K562 (cell line): ENCODE measurements around the gene BMAL1. TPM values are rescaled to one million over a fixed set of nuclear protein-coding genes. Genes with fewer than 3 reads are reported as not detected.

Source experiments
- ATAC-seq: fragments of 200-7000 bp; cut with Tn5 transposase; 3 replicates; pipeline ENCODE4 v1.9.1; 2020; ENCODE audit warnings: moderate library complexity
- BruUV-seq: library from RNA; stranded (reverse); fragments of 400-500 nt; replicated peaks from 2 replicates; lab custom pipeline; 2021; lab: Mats Ljungman, UMichigan
- CTCF ChIA-PET: fragments of 300-600 bp; formaldehyde crosslinking; extraction: SDS; loops from one replicate; lab custom pipeline; 2021; ENCODE audit warnings: low intra/inter-chr PET ratio; lab: Yijun Ruan, JAX
- POLR2A ChIA-PET: fragments of 300-600, 350-650 bp; sonication (Branson Sonifier 250); formaldehyde crosslinking; extraction: SDS; loops from one replicate; lab custom pipeline; 2021; ENCODE audit warnings: antibody characterized with exemption, inconsistent platforms; lab: Yijun Ruan, JAX
- DNase-seq, 4 experiments: peaks; one replicate each; pipeline versions ENCODE4 v3.0.0 to v3.0.0-alpha.2; 2011 to 2018; ENCODE audit warnings: low spot score in 3 of 4, mixed read lengths in 3 of 4; ENCODE audit errors: extremely low read depth in 1 of 4
- FAIRE-seq: peaks from 2 replicates; lab custom pipeline; 2011; peaks lifted over from hg19 to GRCh38; lab: Jason Lieb, UNC
- H2AFZ ChIP-seq: 2 replicates; pipeline ENCODE4 v1.6.0; 2011; ENCODE audit warnings: low read depth, low read length, control low read depth, inconsistent platforms
- H3K27ac ChIP-seq: fragments of 200-600 bp; 3 replicates; pipeline ENCODE4 v1.8.0; 2011; ENCODE audit warnings: low read depth, mild to moderate bottlenecking, control low read depth, inconsistent platforms, low read length, moderate library complexity, mixed read lengths; ENCODE audit errors: extremely low read depth
- H3K27me3 ChIP-seq, 2 experiments: fragments of 300-600 bp in 1 of 2; 2 replicates in 1 of 2; 3 replicates in 1 of 2; pipeline versions ENCODE4 v1.6.0 to v1.8.0; 2011; ENCODE audit warnings: inconsistent platforms in 2 of 2, low read length in 2 of 2, mild to moderate bottlenecking in 1 of 2, mixed read lengths in 1 of 2, moderate library complexity in 1 of 2; ENCODE audit not compliant: control insufficient read depth in 2 of 2, insufficient read depth in 2 of 2
- H3K36me3 ChIP-seq: fragments of 300-600 bp; 3 replicates; pipeline ENCODE4 v1.8.0; 2011; ENCODE audit warnings: mild to moderate bottlenecking, low read length, inconsistent platforms; ENCODE audit not compliant: control insufficient read depth, insufficient read depth
- H3K4me1 ChIP-seq, 2 experiments: fragments of 200-600 bp in 1 of 2; replicated peaks in 1 of 2; 2 replicates in 1 of 2; 3 replicates in 1 of 2; pipeline versions ENCODE4 v1.5.1 to v1.8.0; 2011; ENCODE audit warnings: inconsistent platforms in 2 of 2, low read length in 2 of 2, mild to moderate bottlenecking in 1 of 2, mixed read lengths in 1 of 2, moderate library complexity in 1 of 2; ENCODE audit not compliant: control insufficient read depth in 2 of 2, insufficient read depth in 2 of 2
- H3K4me2 ChIP-seq: 2 replicates; pipeline ENCODE4 v1.6.1; 2011; ENCODE audit warnings: low read length, control low read depth, inconsistent platforms, mixed read lengths; ENCODE audit not compliant: insufficient read depth
- H3K4me3 ChIP-seq: fragments of 200-600 bp; sonication (generic), shearing (Covaris generic); 2 replicates; pipeline ENCODE4 v1.5.1; 2016; ENCODE audit warnings: control low read depth, inconsistent platforms
- H3K79me2 ChIP-seq: fragments of 200-600 bp; 3 replicates; pipeline ENCODE4 v1.8.0; 2011; ENCODE audit warnings: low read length, inconsistent platforms; ENCODE audit not compliant: control insufficient read depth, insufficient read depth
- H3K9ac ChIP-seq, 2 experiments: 2 replicates each; pipeline versions ENCODE4 v1.6.0 to v1.6.1; 2011; ENCODE audit warnings: low read depth in 2 of 2, low read length in 2 of 2, control low read depth in 1 of 2, inconsistent platforms in 1 of 2, mild to moderate bottlenecking in 1 of 2, mixed read lengths in 1 of 2; ENCODE audit not compliant: insufficient read depth in 1 of 2
- H3K9me1 ChIP-seq: one replicate; pipeline ENCODE4 v1.6.0; 2011; ENCODE audit warnings: inconsistent platforms, mild to moderate bottlenecking, low read length, moderate library complexity; ENCODE audit not compliant: control insufficient read depth, insufficient read depth
- H3K9me3 ChIP-seq: replicated peaks from 2 replicates; pipeline ENCODE4 v1.5.1; 2011; ENCODE audit warnings: low read depth, low read length, inconsistent platforms; ENCODE audit not compliant: control insufficient read depth, insufficient read depth
- H4K20me1 ChIP-seq: replicated peaks from 2 replicates; pipeline ENCODE4 v1.6.1; 2011; ENCODE audit warnings: low read length, inconsistent platforms, mixed read lengths; ENCODE audit not compliant: control insufficient read depth, insufficient read depth
- CAMTA2 ChIP-seq: fragments of 250-450 bp; sonication (Bioruptor Pico); conservative IDR thresholded peaks from 2 replicates; pipeline ENCODE4 v1.5.1; 2022
- CREB1 ChIP-seq, 2 experiments: sonication (generic) in 1 of 2; formaldehyde crosslinking in 1 of 2; IDR thresholded peaks; 2 replicates each; pipeline versions ENCODE4 v1.6.1 to v1.8.0; 2012 to 2022; ENCODE audit warnings: inconsistent platforms in 1 of 2, mild to moderate bottlenecking in 1 of 2, missing genetic modification reagents in 1 of 2, moderate library complexity in 1 of 2
- CREB5 ChIP-seq: fragments of 250-450 bp; sonication (Bioruptor Pico); IDR thresholded peaks from 2 replicates; pipeline ENCODE4 v1.5.0; 2020; ENCODE audit warnings: mild to moderate bottlenecking
- HES1 ChIP-seq: fragments of 450-650 bp; IDR thresholded peaks from 2 replicates; pipeline ENCODE4 v1.6.1; 2016; ENCODE audit warnings: low read depth, mild to moderate bottlenecking, moderate library complexity
- NBN ChIP-seq: fragments of 450-650 bp; IDR thresholded peaks from 2 replicates; pipeline ENCODE4 v1.6.1; 2016; ENCODE audit warnings: low read depth, mild to moderate bottlenecking
- PCBP1 ChIP-seq: fragments of 200-400 bp; formaldehyde crosslinking; IDR thresholded peaks from 2 replicates; pipeline ENCODE4 v1.6.1; 2018; ENCODE audit warnings: mild to moderate bottlenecking, low read depth, low read length; ENCODE audit not compliant: poor library complexity, severe bottlenecking
- POLR2A ChIP-seq: fragments of 450-650 bp; conservative IDR thresholded peaks from 2 replicates; pipeline ENCODE4 v1.6.1; 2016
- SETDB1 ChIP-seq: IDR thresholded peaks from one replicate; pipeline ENCODE4 v1.6.1; 2012; ENCODE audit warnings: low read length, control low read depth, inconsistent platforms
- SMAD2 ChIP-seq: fragments of 150-350 bp; IDR thresholded peaks from 2 replicates; pipeline ENCODE4 v1.6.1; 2014; ENCODE audit warnings: low read depth, mild to moderate bottlenecking, low read length
- SMAD4 ChIP-seq: fragments of 250-450 bp; sonication (Bioruptor Pico); conservative IDR thresholded peaks from 2 replicates; pipeline ENCODE4 v1.8.0; 2021; ENCODE audit warnings: inconsistent platforms, mild to moderate bottlenecking, moderate library complexity
- SRSF9 ChIP-seq: fragments of 200-400 bp; formaldehyde crosslinking; IDR thresholded peaks from 2 replicates; pipeline ENCODE4 v1.6.1; 2017; ENCODE audit warnings: low read depth, low read length, borderline replicate concordance
- STAG1 ChIP-seq: sonication (generic); formaldehyde crosslinking; IDR thresholded peaks from 2 replicates; pipeline ENCODE4 v1.5.0; 2020; ENCODE audit warnings: missing genetic modification reagents, borderline replicate concordance
- TFAP4 ChIP-seq: sonication (generic); formaldehyde crosslinking; IDR thresholded peaks from 2 replicates; pipeline ENCODE4 v1.8.0; 2022; ENCODE audit warnings: missing genetic modification reagents, mild to moderate bottlenecking, moderate library complexity, borderline replicate concordance
- TSC22D4 ChIP-seq: fragments of 450-650 bp; IDR thresholded peaks from 2 replicates; pipeline ENCODE4 v1.6.1; 2016; ENCODE audit warnings: missing genetic modification characterization, missing biosample characterization, control low read depth
- ZBTB17 ChIP-seq: fragments of 450-650 bp; formaldehyde crosslinking; IDR thresholded peaks from 2 replicates; pipeline ENCODE4 v1.4.0; 2020; ENCODE audit warnings: mild to moderate bottlenecking
- ZKSCAN3 ChIP-seq: fragments of 250-450 bp; sonication (Bioruptor Pico); IDR thresholded peaks from 2 replicates; pipeline ENCODE4 v1.4.0; 2020
- ZNF146 ChIP-seq: IDR thresholded peaks from one replicate; pipeline ENCODE4 v1.6.1; 2018; ENCODE audit warnings: missing compliant biosample characterization; ENCODE audit not compliant: unreplicated experiment
- ZNF586 ChIP-seq: fragments of 450-650 bp; formaldehyde crosslinking; conservative IDR thresholded peaks from 2 replicates; pipeline ENCODE4 v1.4.0; 2020; ENCODE audit warnings: mild to moderate bottlenecking, moderate library complexity
- ZNF644 ChIP-seq: fragments of 200-800 bp; sonication (Bioruptor generic); IDR thresholded peaks from 2 replicates; pipeline ENCODE4 v1.6.1; 2016; ENCODE audit warnings: low read depth, missing genetic modification characterization, missing compliant biosample characterization
- WGBS: fragments of 100-300 bp; shearing (Covaris generic); methylation state at CpG from one replicate; pipeline ENCODE4 v1.1.6; 2016; ENCODE audit warnings: low coverage, mixed read lengths; ENCODE audit not compliant: insufficient coverage; ENCODE audit errors: missing lambda C conversion rate; 5-methylcytosine and 5-hydroxymethylcytosine counted together
- in situ Hi-C: fragments of 300-500 bp; cut with MboI; formaldehyde crosslinking; loops from 4 replicates; pipeline ENCODE4 v1.15.0; 2018; ENCODE audit warnings: inconsistent platforms, mixed read lengths
- intact Hi-C: fragments of 100-400 bp; cut with micrococcal nuclease; formaldehyde crosslinking; loops from 2 replicates; pipeline ENCODE4 v1.14.2; 2022
- polyA plus RNA-seq, 8 experiments: library from polyadenylated mRNA; depleted of rRNA in 4 of 8; stranded (reverse) in 5 of 8; unstranded in 3 of 8; fragments of >200 nt; fragmentation: Nextera tagmentation in 2 of 8; fragmentation: Illumina TruSeq in 1 of 8; extraction: Ambion mirVana in 2 of 8; extraction: Trizol in 1 of 8; gene quantifications; 2 replicates each; pipeline versions ENCODE4 v1.2.1 to v1.2.3, GENCODE V29; 2011 to 2014; ENCODE audit warnings: inconsistent platforms in 1 of 8, missing spikeins in 1 of 8
- total RNA-seq, 7 experiments: library from RNA; depleted of rRNA in 6 of 7; stranded (reverse); fragments of >200 nt in 6 of 7; fragmentation: Illumina TruSeq in 2 of 7; extraction: Trizol in 2 of 7; gene quantifications; 2 replicates each; pipeline versions ENCODE4 v1.2.1 to v1.2.3, GENCODE V29; 2011 to 2021; ENCODE audit warnings: low replicate concordance in 1 of 7

The BMAL1 gene
- total and polyA plus RNA-seq, 9 of the 15 experiments (the other 6 are each of a cell fraction or from before 2014, with no cell fraction given): 0.14 to 2.4 (median 0.64) TPM

GRCh38 chr11:13317293-13318080 is 39.9 kb downstream of the BMAL1 start:
- DNase-seq: no peak
- 2% methylated on average over 4 of the region's 4 CpGs for WGBS
- no peak overlapping the region for H3K27ac ChIP-seq
- H3K9me3 ChIP-seq: no peaks in the 10 kb centered on the region
- no peak overlapping the region for H3K9ac ChIP-seq
- no peaks in the 10 kb centered on the region for H3K9me1 ChIP-seq
- intact Hi-C loops (no loop called here), in situ Hi-C loops (no loop called here)
- no peaks in the 10 kb centered on the region for H3K79me2 ChIP-seq
- H2AFZ ChIP-seq: no peak overlapping the region
- 0 out of 2 replicates have a peak, but pooled peaks cover 5% of the 10 kb centered on the region for H4K20me1 ChIP-seq
- BruUV-seq: no TSS peak
- H3K36me3 ChIP-seq: no peaks in the 10 kb centered on the region
- no peak for TF ChIP-seq SMAD2
- TF ChIP-seq CREB5 (CRISPR knock-in tag): no peak
- TF ChIP-seq ZNF146 (CRISPR knock-in tag): no peak
- TF ChIP-seq STAG1: no peak
- TF ChIP-seq PCBP1: no peak
- TF ChIP-seq POLR2A: no peak
- TF ChIP-seq ZNF644 (tag): no peak
- TF ChIP-seq HES1: no peak
- no peak for TF ChIP-seq TSC22D4 (tag)
- TF ChIP-seq CAMTA2 (CRISPR knock-in tag): no peak
- no peak for TF ChIP-seq CREB1 (IDR thresholded peaks at IDR 0.05)
- TF ChIP-seq CREB1 (CRISPR knock-in tag; IDR thresholded peaks at IDR 0.05): no peak
- TF ChIP-seq SRSF9: no peak
- no peak for TF ChIP-seq SETDB1
- no peak for TF ChIP-seq ZBTB17
- no peak for TF ChIP-seq ZNF586 (CRISPR knock-in tag)
- no peak for TF ChIP-seq NBN
- no peak for TF ChIP-seq TFAP4 (CRISPR knock-in tag)
- no peak for TF ChIP-seq ZKSCAN3 (CRISPR knock-in tag)
- no peak for TF ChIP-seq SMAD4 (CRISPR knock-in tag)
- no peaks in the 10 kb centered on the region for H3K4me1 ChIP-seq
- ChIA-PET CTCF (no interaction called here), POLR2A (no interaction called here)
- no peak for ATAC-seq
- H3K27me3 ChIP-seq: peaks cover 11 to 33% of the 10 kb centered on the region in 2 experiments; a peak in 4 of 5 replicates
- no peak overlapping the region for H3K4me3 ChIP-seq
- no peak for FAIRE-seq
- no peak overlapping the region for H3K4me2 ChIP-seq
